Thyroid gland (tissue), 4 donors: Measurements from ENCODE around the gene CHAD. TPM values are rescaled to one million over a fixed set of nuclear protein-coding genes. Genes with fewer than 3 reads are reported as not detected.
A peak's percentile ranks its signal among the peaks of the same experiment; 100 is the strongest.
"Not testable (repeated sequence)": the region's sequence is repeated elsewhere in the genome, so short reads cannot be mapped to it uniquely, and the experiment has no call there.

ENCODE experiments used
- DNase-seq, 2 donors: peaks; one replicate each; pipeline ENCODE4 v3.0.0-alpha.2; 2019
- H3K27ac ChIP-seq, 3 donors: fragments of 200-600 bp; sonication (generic); 1 replicate in 2 of 3; 2 replicates in 1 of 3; pipeline ENCODE4 v1.5.1; 2016 to 2019; ENCODE audit warnings: mild to moderate bottlenecking in 1 of 3, moderate library complexity in 1 of 3
- H3K27me3 ChIP-seq: fragments of 200-600 bp; sonication (generic); one replicate; pipeline ENCODE4 v1.5.1; 2019
- H3K36me3 ChIP-seq, 2 donors: fragments of 200-600 bp; sonication (generic); one replicate each; pipeline ENCODE4 v1.5.1; 2016 to 2019
- H3K4me1 ChIP-seq, 2 donors: fragments of 200-600 bp; sonication (generic); one replicate each; pipeline ENCODE4 v1.5.1; 2017 to 2019
- H3K4me3 ChIP-seq, 3 donors: fragments of 200-600 bp; sonication (generic); replicated peaks in 1 of 3; 1 replicate in 2 of 3; 2 replicates in 1 of 3; pipeline ENCODE4 v1.5.1; 2016; ENCODE audit warnings: mild to moderate bottlenecking in 1 of 3
- H3K9me3 ChIP-seq: fragments of 200-600 bp; sonication (generic); one replicate; pipeline ENCODE4 v1.5.1; 2017
- POLR2A ChIP-seq, 2 donors: fragments of 450-650 bp; IDR thresholded peaks; one replicate each; pipeline ENCODE4 v1.6.1; 2017; ENCODE audit warnings: antibody characterized with exemption in 2 of 2, mild to moderate bottlenecking in 2 of 2, moderate library complexity in 1 of 2
- WGBS, 2 donors: methylation state at CpG; one replicate each; pipeline ENCODE4 v1.1.5; 2017; 5-methylcytosine and 5-hydroxymethylcytosine counted together
- intact Hi-C: fragments of 100-400 bp; cut with DNase I; formaldehyde crosslinking; loops from one replicate; pipeline ENCODE4 v1.15.1; 2023
- total RNA-seq, 4 donors: library from RNA; depleted of rRNA; stranded (reverse); fragments of >200 nt; gene quantifications; one replicate each; pipeline ENCODE4 v1.2.3, GENCODE V29; 2016
- TF ChIP-seq, protein P1 (sequence below), 6 experiments: fragments of 200-600 bp in 3 of 6; fragments of 450-650 bp in 3 of 6; sonication (generic) in 3 of 6; IDR thresholded peaks; one replicate each; pipeline ENCODE4 v1.5.1; 2016 to 2019; ENCODE audit warnings: antibody characterized with exemption in 6 of 6, mild to moderate bottlenecking in 2 of 6, inconsistent platforms in 1 of 6, moderate library complexity in 1 of 6

CHAD gene
- total RNA-seq, 4 donors from 2014 or later = 0.67 TPM; not detected in 3

DNA sequence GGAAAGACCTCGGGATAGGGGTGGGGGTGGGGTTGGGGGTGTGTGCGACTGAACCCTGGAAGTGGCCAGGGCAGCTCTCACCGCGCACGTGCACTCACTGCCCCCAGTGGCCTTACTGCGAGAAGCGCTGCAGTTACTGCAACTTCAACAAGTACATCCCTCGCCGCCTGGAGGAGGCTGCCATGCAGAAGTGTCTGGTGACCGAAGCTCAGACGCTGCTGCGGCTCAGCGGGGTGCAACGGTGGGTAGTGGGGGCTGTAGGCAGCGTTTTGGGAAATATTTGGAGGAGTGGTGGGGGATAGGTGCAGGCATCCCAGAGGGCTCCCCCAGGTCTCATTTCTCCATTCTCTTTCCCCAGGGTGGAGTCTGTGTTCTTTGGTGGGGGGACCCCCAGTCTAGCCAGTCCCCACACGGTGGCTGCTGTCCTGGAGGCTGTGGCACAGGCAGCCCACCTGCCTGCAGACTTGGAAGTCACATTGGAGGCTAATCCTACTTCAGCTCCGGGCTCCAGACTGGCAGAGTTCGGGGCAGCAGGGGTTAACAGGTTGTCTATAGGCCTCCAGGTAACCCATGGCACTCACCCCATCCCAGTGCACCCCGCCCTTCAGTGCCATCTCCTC, 11.0 kb upstream of the CHAD start:
- Histone ChIP-seq H3K4me1 (peaks cover 35 to 37% of the 10 kb centered on the region in 2 donors), H3K36me3 (peaks cover 0 to 6% of the 10 kb centered on the region in 2 donors), H3K4me3 (peak overlapping the region in 1 of 3 donors; percentile 52), H3K27ac (peak overlapping the region; percentile 86 to 91 (median 87)), H3K27me3 (no peaks in the 10 kb centered on the region), H3K9me3 (no peaks in the 10 kb centered on the region)
- WGBS, 2 donors = 16 to 23% methylated on average over 10 to 19 of the region's 19 CpGs
- intact Hi-C loops = loop anchor here (5.0 to 10.0 kb wide), 3 partner anchors 117 to 205 kb away; no protein-coding TSS in a partner anchor
- DNase-seq = peak; percentile 87 to 88
- TF ChIP-seq, protein P1, sequence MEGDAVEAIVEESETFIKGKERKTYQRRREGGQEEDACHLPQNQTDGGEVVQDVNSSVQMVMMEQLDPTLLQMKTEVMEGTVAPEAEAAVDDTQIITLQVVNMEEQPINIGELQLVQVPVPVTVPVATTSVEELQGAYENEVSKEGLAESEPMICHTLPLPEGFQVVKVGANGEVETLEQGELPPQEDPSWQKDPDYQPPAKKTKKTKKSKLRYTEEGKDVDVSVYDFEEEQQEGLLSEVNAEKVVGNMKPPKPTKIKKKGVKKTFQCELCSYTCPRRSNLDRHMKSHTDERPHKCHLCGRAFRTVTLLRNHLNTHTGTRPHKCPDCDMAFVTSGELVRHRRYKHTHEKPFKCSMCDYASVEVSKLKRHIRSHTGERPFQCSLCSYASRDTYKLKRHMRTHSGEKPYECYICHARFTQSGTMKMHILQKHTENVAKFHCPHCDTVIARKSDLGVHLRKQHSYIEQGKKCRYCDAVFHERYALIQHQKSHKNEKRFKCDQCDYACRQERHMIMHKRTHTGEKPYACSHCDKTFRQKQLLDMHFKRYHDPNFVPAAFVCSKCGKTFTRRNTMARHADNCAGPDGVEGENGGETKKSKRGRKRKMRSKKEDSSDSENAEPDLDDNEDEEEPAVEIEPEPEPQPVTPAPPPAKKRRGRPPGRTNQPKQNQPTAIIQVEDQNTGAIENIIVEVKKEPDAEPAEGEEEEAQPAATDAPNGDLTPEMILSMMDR (IDR thresholded peaks at IDR 0.05) = peak; percentile 29 to 65 (median 49)
- no peak for TF ChIP-seq POLR2A (IDR thresholded peaks at IDR 0.05)

DNA sequence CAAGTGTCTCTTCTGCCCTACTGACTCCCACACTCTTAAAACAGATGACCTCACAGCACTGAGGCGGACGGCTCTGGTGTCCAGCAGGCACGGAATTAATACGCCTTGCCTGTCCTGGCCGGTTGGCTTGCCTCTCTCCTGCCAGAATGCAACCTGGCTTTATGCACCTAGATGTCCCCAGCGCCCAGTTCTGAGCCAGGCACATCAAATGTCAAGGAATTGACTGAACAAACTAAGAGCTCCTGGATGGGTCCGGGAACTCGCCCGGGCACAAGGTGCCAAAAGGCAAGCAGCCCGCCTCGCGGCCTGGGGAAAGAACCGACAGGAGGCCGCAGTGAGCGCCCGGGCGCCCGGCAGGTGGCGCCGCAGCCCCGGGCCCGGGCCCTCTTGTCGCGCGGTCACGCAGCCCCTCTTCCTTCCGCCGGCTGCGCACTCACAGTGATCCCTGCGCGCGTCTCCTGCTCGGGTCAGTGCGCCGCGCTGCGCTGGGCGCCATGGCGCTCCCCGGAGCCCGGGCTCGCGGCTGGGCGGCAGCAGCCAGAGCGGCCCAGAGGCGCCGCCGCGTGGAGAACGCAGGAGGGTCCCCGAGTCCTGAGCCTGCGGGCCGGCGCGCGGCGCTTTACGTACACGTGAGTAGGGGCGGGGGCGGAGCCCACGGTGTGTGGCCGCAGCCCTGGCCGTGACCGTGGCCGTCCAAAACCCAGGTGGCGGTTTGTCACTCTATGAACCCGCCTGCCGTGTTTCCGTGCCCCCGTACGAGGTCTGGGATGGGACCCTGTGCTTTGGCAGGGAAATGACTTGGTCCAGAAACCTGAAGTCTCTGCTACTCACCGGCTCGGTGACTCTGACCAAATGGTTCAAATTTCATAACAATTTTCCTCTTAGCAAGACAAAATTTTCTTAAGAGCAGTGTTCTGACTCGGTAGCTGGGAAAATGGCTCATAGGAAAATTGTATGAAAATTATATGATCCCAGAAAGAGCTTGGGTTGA, 10.0 kb upstream of the CHAD start, which contains the start of gene RSAD1:
RSAD1 (plus strand) TSS at position 470 of the 991 bp plus-strand sequence; CDS start at position 495, 25 bp downstream.
- WGBS, 2 donors = 4 to 6% methylated on average over 19 to 21 of the region's 75 CpGs
- Histone ChIP-seq H3K36me3 (peaks cover 0 to 5% of the 10 kb centered on the region in 2 donors), H3K27me3 (no peaks in the 10 kb centered on the region), H3K9me3 (no peaks in the 10 kb centered on the region), H3K4me1 (peaks cover 26 to 33% of the 10 kb centered on the region in 2 donors), H3K27ac (peak within 1 kb of the TSS; percentile 86 to 91 (median 87)), H3K4me3 (peak within 1 kb of the TSS; percentile 27 to 85 (median 52))
- TF ChIP-seq, protein P1 (IDR thresholded peaks at IDR 0.05) = peak; percentile 57 to 95 (median 90)
- TF ChIP-seq POLR2A (IDR thresholded peaks at IDR 0.05) = peak; percentile 57 to 86
- DNase-seq = peak; percentile 93 to 94
- intact Hi-C loops = loop anchor here (5.0 kb wide), 1 partner anchor 116 kb away; no protein-coding TSS in a partner anchor

DNA sequence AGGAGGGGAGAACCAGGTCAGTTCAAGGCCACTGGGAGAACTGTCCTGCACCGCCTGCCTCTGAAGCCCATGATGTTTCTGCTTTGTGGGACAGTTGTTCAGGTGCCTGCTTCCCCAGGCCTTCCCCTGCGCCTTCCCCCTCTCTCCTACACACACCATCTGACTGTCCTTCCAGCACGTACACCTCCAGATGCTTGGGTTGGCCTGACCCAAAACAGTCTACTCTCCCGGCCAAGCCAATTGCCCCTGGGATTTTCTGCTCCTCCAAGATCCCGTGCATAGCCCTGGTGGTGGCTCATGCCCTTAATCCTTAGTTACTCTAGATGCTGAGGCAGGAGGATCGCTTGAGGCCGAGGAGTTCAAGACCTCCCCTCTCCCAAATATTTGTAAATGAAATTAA, 9.3 kb upstream of the CHAD start:
- no peaks in the 10 kb centered on the region for H3K27me3 ChIP-seq
- H3K27ac ChIP-seq = peak overlapping the region; percentile 86 to 91 (median 87)
- peaks cover 19 to 26% of the 10 kb centered on the region in 2 donors for H3K4me1 ChIP-seq
- 76 to 87% methylated on average over 7 of the region's 7 CpGs for WGBS, 2 donors
- H3K4me3 ChIP-seq = no peak overlapping the region
- H3K9me3 ChIP-seq = no peaks in the 10 kb centered on the region
- intact Hi-C loops = loop anchor here (5.0 kb wide), 1 partner anchor 116 kb away; no protein-coding TSS in a partner anchor
- no peak for DNase-seq
- peaks cover 0 to 10% of the 10 kb centered on the region in 2 donors for H3K36me3 ChIP-seq
- TF ChIP-seq, protein P1 (IDR thresholded peaks at IDR 0.05) = no peak
- no peak for TF ChIP-seq POLR2A (IDR thresholded peaks at IDR 0.05)

DNA sequence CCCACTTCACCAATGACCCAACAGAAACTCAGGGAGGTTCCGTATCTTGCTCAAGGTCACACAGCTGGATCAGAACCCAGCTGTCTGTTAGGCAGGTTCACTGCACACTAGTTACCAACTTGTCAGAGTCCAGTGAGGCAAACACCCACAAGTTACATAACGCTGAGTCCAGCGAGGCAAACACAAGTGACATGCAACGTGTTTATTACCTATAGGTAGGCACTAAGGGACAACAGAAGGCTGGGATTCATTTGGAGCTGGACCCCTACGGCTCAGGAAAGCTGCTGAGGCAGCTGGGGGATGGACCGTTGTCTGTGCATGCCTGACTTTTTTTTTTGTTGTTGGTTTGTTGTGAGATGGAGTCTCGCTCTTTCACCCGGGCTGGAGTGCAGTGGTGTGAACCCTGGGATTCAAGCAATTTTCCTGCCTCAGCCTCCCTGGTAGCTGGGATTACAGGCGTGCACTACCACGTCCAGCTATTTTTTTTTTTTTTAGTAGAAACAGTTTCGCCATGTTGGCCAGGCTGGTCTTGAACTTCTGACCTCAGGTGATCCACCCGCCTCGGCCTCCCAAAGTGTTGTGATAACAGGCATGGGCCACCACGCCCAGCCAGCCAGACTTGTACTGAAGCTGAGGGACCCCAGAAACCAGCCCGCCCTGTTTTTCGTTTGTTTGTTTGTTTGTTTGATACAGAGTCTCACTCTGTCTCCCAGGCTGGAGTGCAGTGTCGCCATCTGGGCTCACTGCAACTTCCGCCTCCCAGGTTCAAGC, 8.1 kb upstream of the CHAD start:
- Histone ChIP-seq H3K27ac (no peak overlapping the region), H3K9me3 (no peaks in the 10 kb centered on the region), H3K4me3 (no peak overlapping the region), H3K27me3 (no peaks in the 10 kb centered on the region), H3K4me1 (peaks cover 14 to 22% of the 10 kb centered on the region in 2 donors), H3K36me3 (peaks cover 0 to 14% of the 10 kb centered on the region in 2 donors)
- DNase-seq = no peak
- intact Hi-C loops = loop anchor here (5.0 kb wide), 1 partner anchor 114 kb away; no protein-coding TSS in a partner anchor
- 85 to 86% methylated on average over 18 of the region's 18 CpGs for WGBS, 2 donors
- TF ChIP-seq, protein P1 (IDR thresholded peaks at IDR 0.05) = no peak
- TF ChIP-seq POLR2A (IDR thresholded peaks at IDR 0.05) = no peak

DNA sequence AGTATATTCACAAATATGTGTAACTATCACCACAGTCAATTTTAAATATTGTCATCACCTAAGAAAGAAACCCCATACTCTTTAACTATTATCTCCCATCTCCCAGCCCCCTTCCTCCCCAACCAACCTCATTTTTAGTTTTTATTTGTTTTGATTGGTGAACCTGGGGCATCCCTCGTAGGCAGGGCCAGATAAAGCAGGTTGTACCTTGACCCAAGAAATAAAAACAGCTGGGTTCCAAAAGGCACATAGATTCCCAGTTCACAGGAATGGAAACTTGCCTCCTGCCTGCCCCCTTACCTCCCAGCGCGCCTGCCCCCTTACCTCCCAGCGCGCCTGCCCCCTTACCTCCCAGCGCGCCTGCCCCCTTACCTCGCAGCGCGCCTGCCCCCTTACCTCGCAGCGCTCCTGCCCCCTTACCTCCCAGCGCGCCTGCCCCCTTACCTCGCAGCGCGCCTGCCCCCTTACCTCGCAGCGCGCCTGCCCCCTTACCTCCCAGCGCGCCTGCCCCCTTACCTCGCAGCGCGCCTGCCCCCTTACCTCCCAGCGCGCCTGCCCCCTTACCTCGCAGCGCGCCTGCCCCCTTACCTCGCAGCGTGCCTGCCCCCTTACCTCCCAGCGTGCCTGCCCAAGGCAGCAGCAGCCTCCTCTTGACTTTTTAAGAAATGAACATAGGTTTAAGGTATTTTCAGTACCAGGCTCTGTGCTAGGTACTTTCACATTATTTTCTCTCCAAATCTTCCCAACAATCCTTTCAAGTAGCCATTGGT, 7.3 kb upstream of the CHAD start:
- intact Hi-C loops = loop anchor here (5.0 kb wide), 1 partner anchor 114 kb away; no protein-coding TSS in a partner anchor
- Histone ChIP-seq H3K36me3 (peaks cover 4 to 21% of the 10 kb centered on the region in 2 donors), H3K4me1 (peaks cover 14 to 29% of the 10 kb centered on the region in 2 donors)
- H3K27me3 ChIP-seq, DNase-seq, H3K9me3 ChIP-seq, H3K27ac ChIP-seq, H3K4me3 ChIP-seq: not testable (repeated sequence)
- WGBS, 2 donors = 58 to 64% methylated on average over 21 to 32 of the region's 33 CpGs
